Activated CD4-positive, alpha-beta T cell treated with anti-CD3 and anti-CD28 coated beads, Interleukin-2, amount 50 U/mL, for 48 hours (primary cell): Measurements from ENCODE around the gene PACRG.

ENCODE experiments used
- DNase-seq, 2 experiments: peaks; one replicate each; pipeline ENCODE4 v3.0.0-alpha.2; 2020

Gene PACRG

DNA sequence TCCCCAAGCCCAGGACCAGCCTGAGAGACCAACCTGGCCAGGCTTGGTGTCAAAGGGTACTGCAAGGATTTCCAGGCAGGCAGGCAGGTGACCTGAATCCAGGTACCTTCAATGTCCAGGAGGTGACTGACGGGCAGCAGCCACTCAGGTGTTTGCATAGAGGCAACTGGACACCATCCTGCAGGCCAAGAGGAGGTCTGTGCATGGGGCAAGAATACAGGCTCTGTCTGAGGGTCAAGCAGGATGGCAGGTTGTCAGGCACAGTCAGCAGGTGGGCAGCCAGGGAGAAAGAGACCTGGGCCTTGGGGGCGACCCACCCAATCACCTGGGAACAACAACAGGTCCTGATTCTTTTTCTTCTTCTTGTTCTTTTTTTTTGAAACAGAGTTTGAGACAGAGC, 527.5 kb downstream of the PACRG start:
- DNase-seq: no peak

DNA sequence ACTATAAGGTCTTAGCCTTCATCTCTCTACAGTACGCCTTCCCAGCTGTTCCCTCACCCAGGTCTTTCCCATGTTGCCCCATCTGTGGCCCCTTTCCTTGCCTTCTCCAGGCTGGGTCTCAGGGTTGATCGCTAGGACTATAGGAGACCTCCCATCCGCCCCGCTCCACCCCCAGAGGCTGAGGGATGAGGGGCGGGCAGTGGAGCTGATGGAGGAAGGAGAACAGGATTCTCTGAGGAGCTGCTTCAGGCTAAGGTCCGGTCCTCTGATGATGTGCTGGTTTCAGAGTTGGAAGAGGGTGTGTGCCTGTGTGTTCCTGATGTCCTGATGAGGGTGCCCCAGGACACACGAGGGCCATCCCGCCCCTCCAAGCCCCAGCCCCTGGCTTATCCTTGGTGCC, 531.9 kb downstream of the PACRG start:
- DNase-seq: no peak

DNA sequence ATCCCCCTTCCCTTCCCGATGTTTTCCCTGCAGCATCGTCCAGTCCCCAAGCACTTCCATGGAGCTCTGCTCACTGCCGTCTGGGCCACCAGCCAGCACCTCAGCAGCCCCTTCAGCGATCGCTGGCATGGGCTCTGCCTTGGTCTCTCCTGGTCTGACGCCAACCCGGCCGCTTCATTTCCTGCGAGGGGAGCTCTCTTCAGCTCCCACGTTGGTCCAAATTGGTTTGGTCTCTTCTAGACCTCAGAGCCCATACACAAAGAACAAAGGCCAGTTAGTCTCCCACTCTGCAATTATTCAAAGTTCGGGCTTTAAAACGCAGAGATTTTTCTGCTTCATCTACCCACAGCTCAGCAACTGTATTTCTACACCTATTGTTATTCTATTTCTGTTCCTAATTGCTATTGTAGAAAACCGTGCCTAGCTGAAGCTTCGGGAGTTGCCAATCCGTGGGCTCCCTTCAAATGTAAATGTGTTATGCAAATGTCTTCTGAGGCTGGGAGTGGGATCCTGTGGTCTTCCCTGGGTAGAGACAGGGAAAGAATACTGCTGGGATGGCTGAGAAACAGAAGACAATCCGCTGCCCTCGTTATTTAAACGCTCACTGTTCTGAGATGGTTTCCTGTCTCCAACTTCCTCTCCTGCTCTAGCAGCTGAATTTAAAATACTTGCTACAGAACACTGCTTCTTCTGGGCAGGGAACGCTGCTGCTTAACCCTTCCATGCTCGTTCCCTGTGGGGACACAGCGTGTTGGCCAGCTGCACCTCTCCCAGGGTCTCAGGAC, 532.5 kb downstream of the PACRG start:
- no peak for DNase-seq

DNA sequence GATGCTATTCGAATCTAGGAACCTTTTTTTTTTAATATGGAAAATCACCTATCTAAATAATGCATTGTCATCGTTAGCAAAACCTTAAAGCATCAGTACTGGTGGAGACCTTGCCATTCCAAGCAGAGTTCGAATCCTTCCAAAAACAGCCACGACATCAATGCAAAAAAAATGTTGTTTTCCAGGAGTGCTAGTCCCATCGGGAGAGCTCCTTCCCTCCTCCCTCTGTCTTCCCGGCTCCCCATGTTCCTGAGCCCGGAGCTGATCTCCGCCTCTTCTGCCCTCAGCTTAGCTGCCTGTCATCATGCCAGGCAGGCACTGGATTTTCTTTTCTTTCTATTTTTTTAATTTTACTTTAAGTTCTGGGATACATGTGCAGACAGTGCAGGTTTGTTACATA, 533.1 kb downstream of the PACRG start:
- DNase-seq: no peak

DNA sequence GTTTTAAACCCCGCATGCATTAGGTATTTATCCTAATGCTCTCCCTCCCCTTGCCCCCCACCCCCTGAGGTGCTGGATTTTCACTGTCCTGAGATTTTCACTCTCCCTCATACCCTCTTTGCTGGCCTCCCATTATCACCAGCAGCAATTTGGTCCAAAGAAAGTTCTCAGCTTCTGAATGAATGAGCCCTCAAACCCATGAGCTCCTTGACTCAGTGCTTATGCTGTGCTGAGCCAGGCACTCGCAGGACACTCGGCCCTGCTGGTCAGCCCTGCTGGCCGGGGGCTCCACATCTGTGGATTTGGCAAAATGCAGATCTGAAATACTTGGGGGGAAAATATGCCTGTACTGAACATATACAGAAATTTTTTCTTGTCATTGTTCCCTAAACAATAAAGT, 533.6 kb downstream of the PACRG start:
- no peak for DNase-seq

DNA sequence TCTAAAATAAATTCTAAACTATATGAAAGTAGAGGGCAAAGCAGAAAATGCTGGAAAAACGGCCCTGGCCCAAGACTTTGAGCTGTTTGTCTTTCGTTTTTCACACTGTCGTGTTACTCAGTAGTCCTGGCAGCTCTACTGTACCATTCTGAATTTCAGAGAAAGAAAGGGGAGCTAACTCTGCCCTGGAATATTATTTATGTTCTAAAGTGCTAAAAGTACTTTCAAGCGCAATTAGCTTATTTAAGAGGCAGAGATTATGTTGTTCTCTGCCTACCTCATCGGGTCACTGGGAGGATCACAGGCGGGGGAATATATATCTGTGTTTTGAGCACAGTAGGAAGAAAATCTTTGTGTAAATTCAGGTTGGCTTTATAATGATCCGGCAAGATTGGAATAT, 534.3 kb downstream of the PACRG start:
- DNase-seq: no peak

DNA sequence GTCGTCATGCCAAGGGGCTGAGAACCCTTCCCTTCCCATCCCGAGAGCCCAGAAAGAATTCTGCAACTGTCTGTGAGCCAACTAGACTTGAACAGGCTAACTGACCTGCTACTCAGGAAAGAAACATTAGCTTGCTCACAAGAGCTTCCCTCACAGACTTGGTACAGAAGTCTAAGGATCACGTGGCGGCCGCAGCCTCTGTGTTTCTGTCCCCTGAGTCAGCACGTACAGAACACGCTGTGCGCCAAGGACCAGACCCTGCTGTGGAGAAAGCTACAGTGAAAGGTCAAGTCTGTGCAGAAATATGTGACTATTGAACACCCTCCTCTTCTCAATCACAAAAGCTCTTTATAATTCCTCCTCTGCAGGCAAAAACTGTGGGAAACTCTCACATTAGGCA, 535.4 kb downstream of the PACRG start:
- no peak for DNase-seq

DNA sequence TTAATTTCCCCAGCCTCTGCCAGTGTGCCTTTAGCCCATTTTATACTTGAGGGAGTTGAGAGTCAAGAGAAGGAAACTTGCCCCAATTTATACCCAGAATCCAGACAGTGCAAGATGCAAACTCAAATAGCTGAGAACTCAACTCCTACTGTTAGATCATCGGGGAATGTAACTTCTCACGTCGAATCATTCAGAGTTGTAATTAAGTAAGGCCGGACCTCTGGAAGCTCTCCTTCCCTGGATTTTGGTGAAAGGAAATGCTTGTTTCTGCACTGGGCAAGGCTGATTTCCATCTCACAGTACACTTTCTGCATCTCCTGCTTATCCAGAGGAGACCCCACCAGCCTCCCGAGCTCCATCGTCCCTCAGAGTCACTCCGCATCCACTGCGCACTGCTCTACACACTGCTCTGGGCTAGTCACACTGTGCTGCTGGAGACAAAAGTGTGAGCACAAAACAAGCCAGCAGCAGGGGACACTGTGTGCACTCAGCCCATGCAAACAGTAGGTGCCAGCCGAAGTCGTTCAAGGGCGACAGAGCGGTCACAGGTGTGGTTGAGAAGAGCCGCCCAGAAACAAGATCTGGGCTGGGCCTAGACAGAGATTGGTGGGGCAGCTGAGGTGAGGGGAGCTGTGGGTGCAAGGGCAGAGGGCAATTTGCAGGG, 536.4 kb downstream of the PACRG start:
- DNase-seq: no peak

DNA sequence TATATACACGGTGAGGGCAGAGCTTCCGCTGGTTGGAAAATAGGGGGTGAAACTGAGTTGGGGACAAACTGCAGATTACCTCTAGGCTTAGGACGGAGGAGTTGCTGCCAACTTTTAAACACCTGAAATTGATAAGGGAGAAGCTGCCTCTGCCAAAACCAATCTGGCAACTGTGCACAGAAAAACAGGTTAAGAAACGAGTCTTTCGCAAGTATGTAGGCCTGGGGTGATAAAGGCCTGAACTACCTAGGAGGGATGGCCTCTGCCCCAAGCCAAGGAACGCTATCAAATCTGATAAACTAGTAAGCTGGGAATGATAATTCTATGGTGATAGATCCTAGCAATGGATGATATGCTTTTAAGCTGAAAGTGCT, 536.9 kb downstream of the PACRG start:
- DNase-seq: no peak

DNA sequence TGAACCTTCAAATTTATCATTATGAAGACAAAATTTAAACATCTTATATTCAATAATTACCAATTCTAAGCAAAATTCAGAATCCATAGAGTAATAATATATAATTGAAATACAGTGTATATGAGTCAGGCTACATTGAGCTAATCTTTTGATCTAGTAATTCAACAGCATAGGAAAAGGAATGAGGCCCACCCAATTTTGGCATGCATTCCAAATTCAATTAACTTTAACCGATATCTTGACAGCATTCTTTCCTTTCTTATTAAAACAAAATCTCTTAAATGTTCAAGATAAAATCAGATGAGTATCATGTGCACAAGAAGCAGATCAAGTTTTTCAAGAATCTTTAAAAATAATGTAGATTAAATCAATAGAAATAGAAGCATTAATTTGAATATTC, 553.9 kb downstream of the PACRG start:
- no peak for DNase-seq

DNA sequence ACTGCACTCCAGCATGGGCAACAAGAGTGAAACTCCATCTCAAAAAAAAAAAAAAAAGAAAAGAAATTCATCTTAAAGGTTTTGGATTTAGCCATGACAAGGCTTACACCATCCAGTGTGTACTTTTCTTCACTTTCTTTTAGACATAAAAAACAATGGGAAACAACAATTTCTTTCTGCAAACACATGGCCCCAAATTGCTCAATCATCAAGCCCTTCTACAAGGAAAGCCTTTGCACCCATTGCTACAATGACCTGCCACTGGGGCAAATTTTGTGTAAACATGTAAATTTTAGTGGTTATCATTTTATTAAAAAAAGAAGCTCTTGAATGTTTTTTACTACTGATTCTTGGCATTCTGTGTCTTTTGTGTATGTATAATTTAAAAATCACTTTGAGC, 554.9 kb downstream of the PACRG start:
- DNase-seq: no peak

DNA sequence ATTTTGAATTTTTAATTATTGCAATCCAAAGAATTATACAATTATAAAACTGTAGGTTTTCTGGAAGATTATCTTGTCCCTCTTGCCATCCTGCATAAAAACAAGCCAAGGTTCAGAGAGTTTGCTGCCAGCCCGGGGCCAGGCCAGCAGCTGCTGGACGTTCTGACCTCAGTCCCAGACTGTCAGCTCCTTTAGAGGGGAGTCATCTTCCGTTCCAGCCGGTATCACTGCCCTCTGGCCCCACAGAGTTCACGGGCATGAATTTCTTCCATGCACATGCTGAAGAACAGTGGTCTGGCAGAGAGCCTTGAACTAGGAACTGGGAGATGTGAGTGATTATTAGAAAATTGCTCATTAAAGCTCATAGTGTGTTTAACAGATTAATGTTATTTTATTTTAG, 556.4 kb downstream of the PACRG start:
- DNase-seq: no peak

DNA sequence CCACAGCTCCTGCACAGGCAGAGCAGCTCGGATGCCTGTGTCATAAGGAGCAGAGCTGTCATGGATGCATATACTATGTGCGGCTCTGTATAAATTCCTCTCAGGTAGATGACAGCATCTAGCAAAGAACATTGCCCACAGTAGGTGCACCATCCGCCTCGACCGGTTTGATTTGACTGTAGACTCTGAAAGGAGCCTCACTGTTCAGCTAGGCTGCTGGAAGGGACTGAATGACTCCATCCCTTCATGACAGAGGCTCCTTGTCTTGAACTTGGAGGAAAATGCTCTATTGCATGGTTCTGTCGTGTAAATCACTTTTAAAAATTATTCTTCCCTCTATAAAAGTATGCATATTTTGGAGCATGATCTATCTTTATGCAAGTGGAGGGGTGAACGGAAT, 557.9 kb downstream of the PACRG start:
- no peak for DNase-seq

DNA sequence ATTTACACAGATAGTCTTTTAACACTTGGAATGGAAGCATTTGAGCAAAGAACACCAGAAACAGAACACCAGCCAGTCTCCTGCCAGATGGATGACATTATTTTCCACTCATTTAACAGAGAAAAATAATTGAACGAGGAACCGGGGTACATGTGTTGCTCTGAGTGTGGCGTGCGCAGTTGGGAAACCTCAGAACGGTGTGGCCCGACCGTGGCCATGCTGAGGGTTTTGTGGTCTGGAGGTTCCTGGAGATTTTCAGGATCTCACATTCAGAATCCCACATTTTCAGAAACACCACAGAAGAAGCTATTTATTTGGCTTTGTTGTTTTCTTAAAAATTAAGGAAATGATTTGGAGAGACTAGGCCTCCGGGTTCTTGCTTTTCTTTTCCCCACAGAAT, 559.9 kb downstream of the PACRG start:
- DNase-seq: no peak

DNA sequence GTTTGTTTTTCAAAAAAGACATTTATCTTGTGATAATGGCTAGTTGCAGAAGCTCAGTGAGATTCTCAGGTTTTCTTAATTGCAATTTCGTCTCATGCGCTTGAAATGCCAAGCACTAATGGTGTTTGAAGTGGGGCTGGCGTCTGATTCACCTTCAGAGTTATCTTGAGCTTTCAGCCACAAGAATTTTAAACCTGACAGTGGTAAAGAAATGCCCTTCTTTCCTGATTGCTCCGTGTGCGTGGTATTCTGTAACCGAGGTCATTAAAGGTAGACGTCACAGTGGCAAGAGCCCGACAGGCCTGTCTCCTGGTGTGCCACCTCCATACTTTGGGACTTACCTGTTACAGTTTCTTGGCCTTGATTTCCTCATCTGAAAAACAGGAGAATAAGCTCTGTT, 560.3 kb downstream of the PACRG start:
- no peak for DNase-seq

DNA sequence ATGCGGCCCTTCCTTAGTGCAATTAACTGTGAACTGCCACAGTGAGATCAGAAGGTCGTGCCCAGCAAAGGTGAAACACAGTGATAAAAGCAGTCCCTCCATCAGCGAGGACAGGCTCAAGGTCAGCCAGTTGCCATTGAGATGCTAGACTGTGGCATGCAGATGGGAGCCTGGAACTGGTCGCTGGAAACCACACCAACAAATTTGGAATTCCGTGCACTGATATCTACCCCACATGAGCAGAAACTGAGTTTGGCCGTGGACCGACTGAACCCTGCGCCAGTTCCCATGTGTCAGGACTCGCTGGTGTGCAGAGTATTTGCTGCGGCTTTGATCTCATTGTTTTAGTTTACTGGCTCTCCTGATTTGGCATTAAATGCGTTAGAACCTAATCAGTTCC, 561.1 kb downstream of the PACRG start:
- no peak for DNase-seq

DNA sequence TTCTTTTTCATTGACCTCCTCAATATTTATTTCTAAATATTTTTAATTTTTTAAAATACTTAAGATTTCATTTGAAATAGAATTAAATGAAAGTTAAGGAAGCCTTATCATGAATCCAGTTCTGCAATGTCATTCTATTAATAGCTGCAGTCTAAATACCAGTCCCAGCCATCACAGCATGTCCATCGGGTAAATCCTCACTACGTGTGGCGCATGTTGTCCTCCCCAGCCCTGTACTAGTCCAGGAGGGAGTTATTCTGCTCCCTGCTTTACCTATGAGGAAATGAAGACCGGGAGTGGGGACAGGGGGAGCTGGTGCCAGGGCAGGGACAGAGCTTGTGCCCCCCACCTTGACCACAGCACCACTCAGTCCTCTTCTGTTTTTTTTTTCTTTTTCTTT, 561.7 kb downstream of the PACRG start:
- no peak for DNase-seq

DNA sequence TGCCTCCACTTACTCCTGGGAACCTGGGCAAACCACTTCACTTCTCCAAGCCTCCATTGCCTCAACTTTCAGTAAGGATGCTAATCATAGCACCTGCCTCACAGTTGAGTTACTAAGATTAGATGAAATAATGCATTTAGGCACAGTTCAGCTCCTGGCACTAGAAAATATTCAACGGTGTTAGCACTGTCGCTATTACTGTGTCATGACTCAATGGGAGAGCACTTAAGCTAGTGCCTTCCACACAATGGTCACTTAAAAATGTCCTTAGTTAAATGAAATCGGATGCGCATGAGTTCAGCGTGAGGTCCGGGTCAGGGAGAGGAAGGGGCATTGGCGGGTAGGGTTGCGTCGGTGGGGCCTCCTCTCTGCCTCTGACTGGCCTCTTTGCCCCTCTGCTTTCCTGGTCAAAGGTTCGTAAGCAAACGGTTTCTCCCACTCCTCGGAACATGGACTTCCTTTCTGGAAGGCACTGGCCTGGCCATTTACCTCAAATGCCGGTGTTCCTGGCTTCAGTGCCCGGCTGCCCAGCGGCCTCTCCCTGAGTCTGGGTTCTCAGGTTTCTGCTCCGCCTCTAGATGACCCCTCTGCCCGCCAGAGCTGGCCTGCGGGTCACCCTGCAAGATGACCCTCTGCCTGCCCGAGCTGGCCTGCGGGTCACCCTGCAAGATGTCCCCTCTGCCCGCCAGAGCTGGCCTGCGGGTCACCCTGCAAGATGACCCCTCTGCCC, 562.9 kb downstream of the PACRG start:
- DNase-seq: no peak

DNA sequence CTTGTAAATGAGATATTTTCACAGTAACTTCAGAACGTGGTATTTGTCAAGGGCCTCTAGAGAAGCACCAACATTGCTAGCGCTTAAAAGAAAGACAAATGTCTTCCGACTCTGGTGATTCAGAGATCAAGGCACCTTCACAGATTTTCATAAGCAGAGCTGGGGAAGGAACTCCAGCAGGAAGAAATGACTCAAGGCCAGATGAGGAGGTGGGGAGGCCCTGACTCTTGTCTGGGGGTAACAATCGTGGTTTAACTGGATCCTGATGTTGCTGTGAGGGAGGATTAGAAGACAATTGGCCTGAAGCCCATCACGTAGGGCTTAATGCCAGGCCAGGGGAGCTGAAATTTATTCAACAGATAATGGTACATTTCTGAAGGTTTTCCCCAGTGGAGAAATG, 563.8 kb downstream of the PACRG start:
- DNase-seq: no peak

DNA sequence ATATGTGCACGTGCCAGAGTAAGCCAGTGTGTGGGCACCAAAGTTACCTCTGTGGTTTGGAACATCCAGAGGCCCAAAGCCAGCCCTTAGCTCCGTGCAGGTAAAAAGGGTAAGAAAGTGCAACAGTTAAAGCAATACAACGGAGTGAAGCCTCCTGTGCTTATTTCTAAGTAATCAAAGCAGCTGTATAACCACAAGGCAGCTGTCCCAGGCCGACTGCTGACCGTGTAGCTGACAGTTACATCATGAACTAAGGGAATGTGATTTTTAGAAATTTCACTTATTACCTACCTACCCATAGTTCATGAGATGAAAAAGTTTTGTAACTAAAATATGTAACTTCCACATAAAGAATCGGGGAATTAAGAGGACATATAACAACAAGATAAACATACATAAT, 565.5 kb downstream of the PACRG start:
- DNase-seq: no peak

DNA sequence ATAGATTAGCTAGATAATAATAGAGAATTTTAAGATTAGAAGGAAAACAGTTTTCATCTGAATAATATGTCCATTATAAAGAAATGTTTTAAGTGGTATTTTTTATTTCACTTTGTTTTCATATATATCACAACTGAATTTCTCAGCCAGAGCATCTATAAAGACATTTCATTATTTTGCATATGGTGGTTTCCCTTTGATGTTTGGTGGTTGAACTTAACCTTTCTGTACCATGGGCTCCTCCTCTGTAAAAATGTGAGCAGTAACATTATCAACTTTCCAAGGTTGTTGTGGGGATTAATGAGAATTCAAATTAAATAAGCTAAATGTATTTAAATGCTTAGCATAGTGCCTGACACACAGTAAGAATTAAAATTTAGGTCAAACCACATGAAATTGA, 567.0 kb downstream of the PACRG start:
- DNase-seq: no peak

DNA sequence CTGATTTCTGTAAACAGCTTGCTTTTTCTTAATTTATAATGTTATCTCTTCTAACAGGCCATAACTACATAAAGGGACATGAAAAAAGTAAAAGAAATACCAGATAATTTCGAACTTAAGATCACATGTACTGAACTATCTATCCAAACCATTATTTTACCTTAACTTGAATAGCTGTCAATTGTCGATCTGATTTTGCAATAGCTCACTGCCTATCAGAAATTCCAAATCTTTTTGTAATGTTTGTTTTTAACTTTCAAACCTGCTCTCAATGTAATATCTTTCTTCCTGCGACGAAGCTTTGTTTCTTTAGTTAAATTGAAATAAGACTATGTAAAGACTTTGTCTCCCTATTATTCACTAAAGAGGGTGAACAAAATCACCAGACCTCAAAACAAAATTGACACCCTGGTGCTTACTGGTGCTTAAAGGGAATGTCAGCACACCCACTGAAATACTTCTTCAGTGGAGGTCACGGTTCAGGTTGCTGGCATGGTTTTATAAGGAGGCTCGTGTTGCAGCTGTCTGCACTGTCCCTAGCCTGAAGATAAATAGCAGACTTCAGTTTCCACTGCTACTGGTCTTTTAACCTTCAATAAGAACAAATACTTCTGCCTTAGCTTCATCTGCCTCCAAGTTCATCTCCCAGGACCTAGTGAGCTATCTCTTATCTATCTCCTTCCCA, 569.2 kb downstream of the PACRG start:
- DNase-seq: no peak

DNA sequence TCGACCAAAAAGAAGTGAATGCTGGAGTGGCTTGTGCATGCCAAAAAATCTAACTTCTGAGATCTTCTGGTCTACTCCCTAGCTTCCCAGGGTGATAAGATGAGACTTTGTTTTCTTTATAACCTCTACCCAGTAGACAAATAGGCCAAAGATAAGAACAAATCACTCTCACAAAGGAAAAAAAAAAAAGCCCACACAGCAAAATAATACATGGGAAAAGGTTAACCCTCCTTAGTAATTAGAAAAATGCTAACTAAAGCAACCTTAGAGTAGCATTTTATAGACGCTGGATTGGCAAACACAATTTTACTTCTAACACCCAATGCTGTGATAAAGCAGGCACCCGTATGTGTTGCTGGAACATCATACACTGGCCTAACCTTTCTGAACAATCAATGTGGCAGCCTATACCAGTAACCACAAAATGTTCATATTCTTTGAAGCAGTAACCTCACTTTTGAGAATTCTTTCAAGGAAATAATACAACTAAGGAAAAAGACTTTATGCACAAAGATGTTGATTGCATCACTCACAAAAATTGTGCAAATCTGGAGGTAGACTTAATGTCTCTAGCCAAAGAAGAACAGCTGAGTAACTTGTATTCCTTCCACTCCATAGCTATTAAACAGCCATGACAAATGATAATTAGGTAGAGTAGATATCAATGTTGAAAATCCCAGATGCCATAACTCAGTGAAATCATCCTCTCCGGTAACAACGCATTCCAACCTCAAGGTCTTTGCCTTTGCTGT, 570.5 kb downstream of the PACRG start:
- no peak for DNase-seq
